Right atrium auricular region (tissue), 2 donors: Measurements from ENCODE around the gene CEP128. TPM values are rescaled to one million over a fixed set of nuclear protein-coding genes. Genes with fewer than 3 reads are reported as not detected.

Experiments used
- DNase-seq: peaks from one replicate; pipeline ENCODE4 v3.0.0-alpha.2; 2019; ENCODE audit warnings: low spot score
- H3K27ac ChIP-seq, 2 donors: fragments of 200-600 bp; sonication (generic); 1 replicate in 1 of 2; 2 replicates in 1 of 2; pipeline ENCODE4 v1.5.1; 2016 to 2019
- H3K27me3 ChIP-seq, 2 donors: fragments of 200-600 bp; sonication (generic); one replicate each; pipeline versions ENCODE4 v1.5.1 to v1.6.0; 2017 to 2019
- H3K36me3 ChIP-seq: fragments of 200-600 bp; sonication (generic); one replicate; pipeline ENCODE4 v1.5.1; 2016
- H3K4me1 ChIP-seq, 2 donors: fragments of 200-600 bp; sonication (generic); one replicate each; pipeline versions ENCODE4 v1.5.1 to v1.6.0; 2017 to 2019
- H3K4me3 ChIP-seq, 2 donors: fragments of 200-600 bp; sonication (generic); 1 replicate in 1 of 2; 2 replicates in 1 of 2; pipeline ENCODE4 v1.5.1; 2017 to 2019; ENCODE audit warnings: mild to moderate bottlenecking in 1 of 2, moderate library complexity in 1 of 2
- H3K9me3 ChIP-seq, 2 donors: fragments of 200-600 bp; sonication (generic); one replicate each; pipeline ENCODE4 v1.5.1; 2019
- CTCF ChIP-seq, 2 donors: fragments of 200-600 bp; sonication (generic); IDR thresholded peaks; one replicate each; pipeline ENCODE4 v1.5.1; 2019; ENCODE audit warnings: antibody characterized with exemption in 2 of 2
- total RNA-seq, 2 donors: library from RNA; depleted of rRNA; stranded (reverse); fragments of >200 nt; gene quantifications; one replicate each; pipeline ENCODE4 v1.1.0, GENCODE V29; 2016

CEP128 gene
- total RNA-seq, 2 donors from 2014 or later, result 1.3 to 2.7 TPM

- Histone ChIP-seq H3K27me3 (no peaks in the 10 kb centered on the region), H3K9me3 (no peaks in the 10 kb centered on the region), H3K36me3 (no peaks in the 10 kb centered on the region), H3K27ac (no peak overlapping the region), H3K4me3 (no peak overlapping the region), H3K4me1 (no peaks in the 10 kb centered on the region)
- no peak for DNase-seq
- no peak for TF ChIP-seq CTCF (IDR thresholded peaks at IDR 0.05)
Measured at GRCh38 chr14:80545935-80546854, 395.3 kb downstream of the CEP128 start.

DNA sequence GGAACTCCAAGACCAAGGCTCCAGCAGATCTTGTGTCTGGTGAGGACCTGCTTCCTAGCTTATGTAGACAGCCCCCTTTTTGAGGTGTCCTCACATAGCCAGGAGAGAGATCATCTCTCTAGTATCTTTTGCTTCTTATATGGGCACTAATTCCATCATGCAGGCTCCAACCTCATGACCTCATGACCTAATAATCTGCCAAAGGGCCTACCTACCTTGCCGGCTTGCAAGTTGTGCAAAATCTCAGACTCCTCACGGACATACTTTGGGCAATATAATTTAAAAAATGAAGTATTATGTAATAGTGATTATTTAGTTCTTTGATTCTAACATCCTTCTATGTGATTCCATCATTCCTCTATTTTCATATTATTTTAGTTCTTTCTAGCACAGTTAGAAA lies 397.2 kb downstream of the CEP128 start:
- no peak for TF ChIP-seq CTCF (IDR thresholded peaks at IDR 0.05)
- Histone ChIP-seq H3K4me1 (no peaks in the 10 kb centered on the region), H3K4me3 (no peak overlapping the region), H3K27ac (no peak overlapping the region), H3K36me3 (no peaks in the 10 kb centered on the region), H3K27me3 (no peaks in the 10 kb centered on the region), H3K9me3 (peaks cover 0 to 11% of the 10 kb centered on the region in 2 donors)
- DNase-seq, result no peak

DNA sequence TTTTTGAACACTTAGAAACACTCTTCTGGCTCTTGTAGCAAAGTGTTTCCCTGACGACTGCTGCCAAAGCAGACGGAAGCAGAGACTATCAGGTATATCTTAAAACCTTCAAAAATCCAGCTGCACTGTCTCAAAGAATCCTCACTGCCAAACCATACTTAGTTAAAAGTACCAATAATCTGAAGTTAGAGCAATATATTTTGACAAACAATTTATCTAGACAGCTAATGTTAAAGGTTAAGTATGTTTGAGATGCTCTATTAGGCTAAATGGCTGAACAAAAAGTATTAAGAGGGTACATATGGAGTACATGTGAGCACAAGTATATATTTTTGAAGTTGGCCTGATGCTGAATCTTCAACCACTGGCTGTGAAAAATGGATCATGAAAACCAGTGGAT lies 398.3 kb downstream of the CEP128 start:
- Histone ChIP-seq H3K9me3 (peaks cover 0 to 16% of the 10 kb centered on the region in 2 donors), H3K4me1 (no peaks in the 10 kb centered on the region), H3K36me3 (no peaks in the 10 kb centered on the region), H3K27ac (no peak overlapping the region), H3K27me3 (no peaks in the 10 kb centered on the region), H3K4me3 (no peak overlapping the region)
- no peak for DNase-seq
- TF ChIP-seq CTCF (IDR thresholded peaks at IDR 0.05), result no peak

DNA sequence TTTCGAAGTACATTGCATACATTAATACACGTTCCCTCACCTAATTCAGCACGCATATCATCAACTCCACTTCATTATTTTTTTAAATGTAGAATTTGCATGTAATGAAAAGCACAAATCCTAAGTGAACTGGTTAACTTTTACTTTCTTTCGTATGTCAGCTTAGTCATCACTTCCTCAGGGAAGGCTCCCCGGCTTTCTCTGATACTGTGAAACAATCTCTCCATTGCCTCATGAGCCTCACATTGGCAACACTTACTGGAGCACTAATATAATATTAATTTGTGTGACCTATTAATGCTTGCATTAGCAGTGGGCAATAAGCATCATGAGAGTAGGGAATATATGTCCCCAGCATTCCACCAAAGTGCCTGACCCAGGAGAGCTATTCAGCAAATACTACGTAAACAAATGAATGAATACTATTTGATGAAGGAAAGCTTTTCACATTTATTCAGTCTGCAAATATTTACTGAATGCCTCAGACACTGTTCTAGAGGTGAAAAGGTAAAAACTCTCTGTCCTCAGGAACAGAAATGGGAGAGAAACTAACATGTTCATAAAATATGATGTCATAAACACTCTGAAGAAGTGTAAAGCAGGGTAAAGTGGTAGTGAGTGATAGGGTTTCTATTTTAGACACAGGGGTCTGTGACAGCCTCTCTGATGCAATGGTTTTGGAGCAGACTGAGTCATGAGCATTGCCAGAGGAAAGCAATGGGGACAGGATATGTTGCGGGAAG lies 402.7 kb downstream of the CEP128 start:
- no peak for TF ChIP-seq CTCF (IDR thresholded peaks at IDR 0.05)
- peaks cover 0 to 16% of the 10 kb centered on the region in 2 donors for H3K9me3 ChIP-seq
- no peak overlapping the region for H3K27ac ChIP-seq
- no peaks in the 10 kb centered on the region for H3K4me1 ChIP-seq
- H3K4me3 ChIP-seq, result no peak overlapping the region
- no peak for DNase-seq
- H3K27me3 ChIP-seq, result no peaks in the 10 kb centered on the region
- no peaks in the 10 kb centered on the region for H3K36me3 ChIP-seq

DNA sequence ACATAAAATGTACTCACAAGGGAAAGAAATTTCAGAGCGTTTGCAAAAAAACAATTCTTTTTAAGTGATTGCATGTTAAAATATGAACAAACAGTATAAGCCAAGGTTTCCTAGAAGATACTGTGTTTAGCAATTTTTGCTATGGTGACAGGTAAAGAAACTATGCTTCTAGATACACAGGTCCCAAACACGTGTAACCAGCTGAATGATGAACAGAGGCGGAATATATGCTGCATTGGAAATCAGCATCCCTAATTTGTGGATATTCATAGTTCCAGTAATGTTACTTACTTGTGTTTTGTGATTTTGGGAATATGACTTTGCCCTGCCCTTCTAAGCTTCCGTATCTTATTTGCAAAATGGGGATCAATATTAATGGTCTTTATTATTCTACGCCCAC lies 403.9 kb downstream of the CEP128 start:
- DNase-seq, result no peak
- Histone ChIP-seq H3K9me3 (peaks cover 0 to 16% of the 10 kb centered on the region in 2 donors), H3K27ac (no peak overlapping the region), H3K27me3 (no peaks in the 10 kb centered on the region), H3K4me1 (no peaks in the 10 kb centered on the region), H3K4me3 (no peak overlapping the region), H3K36me3 (no peaks in the 10 kb centered on the region)
- TF ChIP-seq CTCF (IDR thresholded peaks at IDR 0.05), result no peak
